ENCODE results near the gene DIP2A.
"Not testable (repeated sequence)": the region's sequence is repeated elsewhere in the genome, so short reads cannot be mapped to it uniquely, and the experiment has no call there.

DIP2A gene

GRCh38 chr21:46438241-46438640 lies 20.4 kb upstream of the DIP2A start:
- intact Hi-C loops (cut with DNase I), result no loop called here
- no peak for DNase-seq

- no peak for DNase-seq
- intact Hi-C loops (cut with DNase I), result no loop called here
Measured at GRCh38 chr21:46439906-46440305, 18.8 kb upstream of the DIP2A start.

- DNase-seq, result no peak
Measured at GRCh38 chr21:46441331-46441730, 17.4 kb upstream of the DIP2A start.

GRCh38 chr21:46441961-46442498 lies 16.7 kb upstream of the DIP2A start:
- intact Hi-C loops (cut with DNase I), result no loop called here
- no peak for DNase-seq

More at GRCh38 chr21:46441331-46441730, 17.4 kb upstream of the DIP2A start:
- intact Hi-C loops (cut with DNase I), result no loop called here

DNA sequence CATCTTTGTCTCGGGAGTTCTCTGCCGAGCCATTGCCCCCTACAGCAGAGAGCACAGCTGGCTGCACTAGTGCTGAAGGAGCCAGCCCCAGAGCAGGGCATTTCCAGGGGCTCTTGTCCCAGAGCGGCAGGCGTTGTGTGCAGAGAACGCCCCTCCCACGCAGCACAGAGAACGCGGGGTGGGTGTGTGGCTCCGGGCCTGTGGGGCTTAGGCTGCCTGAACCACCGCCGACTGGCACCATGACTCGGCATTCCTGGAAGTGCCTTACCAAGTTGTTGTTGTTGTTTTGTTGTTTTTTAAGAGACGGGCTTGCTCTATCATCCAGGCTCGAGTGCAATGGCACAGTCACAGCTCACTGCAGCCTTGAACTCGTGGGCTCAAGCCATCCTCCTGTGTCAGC lies 15.8 kb upstream of the DIP2A start:
- intact Hi-C loops (cut with DNase I), result no loop called here
- peak in 41 of 42 donors; percentile 39 to 88 (median 68) for DNase-seq

DNA sequence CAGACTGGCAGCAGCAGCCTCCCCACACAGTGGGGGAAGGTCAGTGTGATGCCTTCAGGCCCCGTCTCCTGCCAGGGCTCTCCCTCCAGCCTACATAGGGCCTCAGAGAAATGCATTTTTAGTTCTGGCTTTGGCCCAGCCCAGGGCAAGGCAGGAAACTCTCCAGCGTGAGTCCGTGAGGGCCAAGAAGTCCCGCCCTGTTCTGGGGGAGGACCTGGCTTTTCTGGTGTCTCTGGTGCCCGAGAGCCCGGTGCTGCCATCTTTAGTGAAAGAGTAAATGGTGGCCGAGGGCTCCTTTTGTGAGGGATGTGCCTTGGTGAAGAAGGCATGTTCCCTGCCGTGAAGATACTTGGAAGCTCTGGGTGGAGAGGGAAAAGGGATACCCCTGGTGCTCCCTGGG lies 14.8 kb upstream of the DIP2A start:
- no peak for DNase-seq
- intact Hi-C loops (cut with DNase I), result no loop called here

DNA sequence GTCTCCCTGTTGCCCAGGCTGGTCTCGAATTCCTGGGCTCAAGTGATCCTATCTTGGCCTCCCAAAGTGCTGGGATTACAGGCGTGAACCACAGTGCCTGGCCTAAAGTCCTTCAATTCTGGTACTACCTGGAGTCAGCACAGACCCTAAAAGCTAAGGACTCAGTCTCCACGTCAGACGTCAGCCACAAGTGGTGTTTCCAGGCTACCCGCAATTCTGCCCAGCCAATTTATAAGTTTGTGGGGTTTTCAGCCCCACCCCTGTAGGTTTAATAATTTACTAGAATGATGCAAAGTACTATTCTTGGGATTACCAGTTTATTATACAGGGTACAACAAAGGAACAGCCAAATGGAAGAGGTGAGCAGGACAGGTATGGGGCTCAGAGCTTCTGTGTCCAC lies 10.6 kb upstream of the DIP2A start:
- intact Hi-C loops (cut with DNase I), result no loop called here
- DNase-seq, result no peak

DNA sequence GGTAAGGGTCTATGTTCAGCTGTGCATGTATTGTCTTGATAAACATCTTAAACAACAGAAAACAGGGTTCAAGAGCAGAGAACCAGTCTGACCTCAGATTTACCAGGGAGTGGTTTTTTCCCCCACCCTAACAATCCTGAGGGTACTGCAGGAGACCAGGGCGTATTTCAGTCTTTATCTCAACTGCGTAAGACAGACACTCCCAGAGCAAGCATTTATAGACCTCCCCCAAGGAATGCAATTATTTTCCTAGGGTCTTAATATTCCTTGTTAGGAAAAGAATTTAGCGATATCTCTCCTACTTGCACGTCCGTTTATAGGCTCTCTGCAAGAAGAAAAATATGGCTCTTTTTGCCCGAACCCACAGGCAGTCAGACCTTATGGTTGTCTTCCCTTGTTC lies 9.8 kb upstream of the DIP2A start:
- DNase-seq; intact Hi-C loops (cut with DNase I): not testable (repeated sequence)

- intact Hi-C loops (cut with DNase I), result no loop called here
- DNase-seq, result no peak
Measured at GRCh38 chr21:46452710-46453109, 6.0 kb upstream of the DIP2A start.

DNA sequence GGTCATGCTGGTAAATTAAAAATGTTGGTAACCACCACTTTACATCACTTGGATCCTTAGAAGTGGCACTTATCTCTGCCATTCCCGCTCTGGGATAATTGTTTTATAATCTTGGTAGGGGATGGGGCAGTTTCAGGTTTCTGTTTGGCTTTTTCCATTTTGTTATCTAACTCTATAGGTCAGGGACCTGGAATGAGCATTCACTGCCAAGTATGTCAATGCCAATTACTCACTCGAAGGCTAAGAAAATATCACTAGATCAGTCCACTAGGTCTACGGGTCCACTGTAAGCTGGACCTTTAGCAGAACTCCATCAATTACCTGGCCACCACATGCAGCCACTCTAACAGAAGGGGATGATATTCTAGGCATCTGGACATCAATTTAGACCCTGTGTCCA lies 4.5 kb upstream of the DIP2A start:
- DNase-seq, result no peak
- intact Hi-C loops (cut with DNase I), result no loop called here

DNA sequence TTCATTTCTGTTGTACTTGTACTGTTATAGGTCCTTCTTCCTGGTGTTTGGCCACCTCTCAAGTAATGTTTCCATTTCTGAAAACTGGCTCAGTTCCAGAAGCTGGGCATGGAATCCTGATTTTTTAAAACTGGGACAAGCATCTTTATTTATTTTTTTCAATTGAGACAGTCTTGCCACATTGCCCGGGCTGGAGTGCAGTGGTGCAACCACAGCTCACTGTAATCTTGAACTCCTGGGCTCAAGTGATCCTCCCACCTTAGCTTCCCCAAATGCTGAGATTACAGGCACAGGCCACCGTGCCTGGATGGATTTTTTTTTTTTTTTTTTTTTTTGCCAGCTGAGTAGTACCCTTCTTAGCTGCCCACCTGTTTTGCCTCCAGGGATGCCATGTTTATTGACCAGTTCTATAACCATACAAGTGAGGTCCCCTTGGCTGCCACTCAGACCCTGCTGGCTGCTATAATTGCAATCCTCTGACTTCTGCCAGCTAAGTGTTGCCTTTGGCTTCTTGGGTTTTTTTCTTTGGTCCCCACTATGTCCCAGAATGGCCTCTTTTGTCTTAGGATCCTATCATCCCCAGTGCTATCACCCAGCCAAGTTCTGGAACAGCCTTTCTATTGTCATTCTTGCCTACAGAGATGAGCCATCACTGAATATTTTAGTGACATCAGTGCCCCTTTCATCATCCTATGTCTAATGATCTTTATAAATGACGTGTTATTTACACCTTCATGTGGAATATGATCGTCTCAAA lies 3.9 kb upstream of the DIP2A start:
- DNase-seq, result peak in 22 of 42 donors; percentile 27 to 83 (median 52)
- intact Hi-C loops (cut with DNase I), result no loop called here

DNA sequence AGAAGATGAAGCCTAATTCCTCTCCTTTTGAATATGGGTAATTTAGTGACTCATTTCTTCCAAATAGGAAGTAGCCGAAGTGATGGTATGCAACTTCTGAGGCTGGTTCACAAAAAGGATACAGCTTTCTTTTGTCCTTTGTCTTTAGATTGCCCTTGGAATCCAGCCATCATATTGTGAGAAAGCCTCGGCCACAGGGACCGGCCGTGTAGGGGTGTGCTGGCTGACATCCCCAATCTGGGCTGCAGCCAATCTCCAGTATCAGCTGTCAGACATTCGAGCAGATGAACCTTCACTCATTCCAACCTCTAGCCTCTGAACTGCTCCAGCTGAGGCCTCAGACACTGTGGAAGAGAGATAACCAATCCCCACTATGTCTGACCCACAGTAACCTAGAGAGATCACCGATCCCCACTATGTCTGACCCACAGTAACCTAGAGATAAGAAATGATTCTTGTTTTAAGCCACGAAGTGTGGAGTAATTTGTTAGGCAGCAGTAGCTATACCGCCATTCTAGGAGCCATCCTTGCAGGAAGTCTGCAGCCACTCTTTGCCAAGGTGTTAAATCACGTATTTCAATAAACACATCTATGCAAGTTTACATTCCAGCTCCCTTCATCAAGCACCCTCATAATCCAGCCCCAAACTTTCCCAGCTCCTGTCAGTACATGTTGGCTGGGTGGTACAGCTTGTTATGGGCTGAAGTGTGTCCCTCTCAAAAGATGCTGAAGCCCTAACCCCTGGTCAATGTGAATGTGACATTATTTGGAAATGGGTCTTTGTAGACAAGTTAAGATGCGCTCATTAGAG lies 2.9 kb upstream of the DIP2A start:
- DNase-seq, result peak in 36 of 42 donors; percentile 38 to 90 (median 70)
- intact Hi-C loops (cut with DNase I), result no loop called here

DNA sequence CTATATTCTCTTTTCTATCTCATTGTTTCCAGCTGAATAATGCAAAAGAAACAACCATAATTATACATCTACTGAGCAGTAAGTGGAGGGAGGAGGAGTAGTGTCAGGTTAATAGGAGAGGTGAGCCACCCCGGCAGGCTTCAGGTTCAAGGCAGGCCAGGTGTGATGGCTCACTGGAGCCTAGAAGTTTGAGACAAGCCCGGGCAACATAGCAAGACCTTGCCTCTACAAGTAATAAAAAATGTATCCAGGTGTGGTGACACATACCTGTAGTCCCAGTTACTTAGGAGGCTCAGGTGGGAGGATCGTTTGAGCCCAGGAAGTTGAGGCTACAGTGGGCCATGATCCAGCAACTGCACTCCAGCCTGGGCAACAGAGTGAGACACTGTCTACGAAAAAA lies 1.9 kb upstream of the DIP2A start:
- no peak for DNase-seq
- intact Hi-C loops (cut with DNase I), result no loop called here

GRCh38 chr21:46457801-46458314 lies 833 bp upstream of the DIP2A start:
- intact Hi-C loops (cut with DNase I), result no loop called here
- DNase-seq, result peak in 28 of 42 donors; percentile 21 to 65 (median 46)

- intact Hi-C loops (cut with DNase I), result no loop called here
- DNase-seq, result no peak
Measured at GRCh38 chr21:46459024-46459355, 299 bp downstream of the DIP2A start.

DNA sequence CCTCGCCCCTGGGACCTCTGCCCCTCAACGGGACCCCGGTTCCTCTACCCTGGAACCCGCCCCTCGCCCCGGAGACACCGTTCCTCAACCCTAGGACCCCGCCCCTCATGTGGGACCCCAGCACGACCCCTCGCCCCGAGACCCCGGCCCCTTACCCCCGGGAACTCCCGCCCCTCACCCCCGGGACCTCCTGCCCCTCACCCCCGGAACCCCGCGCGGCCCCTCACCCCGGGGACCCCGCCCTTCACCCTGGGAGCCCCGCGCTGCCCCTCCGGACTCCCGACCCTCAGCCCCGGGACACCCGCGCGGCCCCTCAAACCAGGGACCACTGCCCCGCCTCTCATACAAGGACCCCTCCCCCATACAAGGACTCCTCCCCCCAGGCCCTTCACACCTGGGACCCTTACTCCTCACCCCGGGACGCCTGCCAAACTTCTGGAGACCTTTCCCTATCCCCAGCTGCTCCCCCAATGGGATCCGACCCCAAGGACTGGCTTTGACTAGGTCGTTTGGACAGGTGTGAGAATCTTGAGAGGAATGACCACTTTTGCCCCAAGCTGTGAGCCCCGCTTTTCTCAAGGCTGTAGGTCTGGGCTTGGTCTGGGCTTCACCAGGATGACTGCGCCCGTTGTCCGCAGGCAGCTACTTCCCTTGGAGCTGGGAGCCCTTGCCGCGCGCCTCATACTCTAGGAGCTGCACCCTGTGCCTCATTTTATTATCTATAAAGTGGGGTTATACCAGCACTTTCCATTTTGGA lies 843 bp downstream of the DIP2A start:
- peak in 26 of 42 donors; percentile 28 to 76 (median 46) for DNase-seq
- intact Hi-C loops (cut with DNase I), result no loop called here

DNA sequence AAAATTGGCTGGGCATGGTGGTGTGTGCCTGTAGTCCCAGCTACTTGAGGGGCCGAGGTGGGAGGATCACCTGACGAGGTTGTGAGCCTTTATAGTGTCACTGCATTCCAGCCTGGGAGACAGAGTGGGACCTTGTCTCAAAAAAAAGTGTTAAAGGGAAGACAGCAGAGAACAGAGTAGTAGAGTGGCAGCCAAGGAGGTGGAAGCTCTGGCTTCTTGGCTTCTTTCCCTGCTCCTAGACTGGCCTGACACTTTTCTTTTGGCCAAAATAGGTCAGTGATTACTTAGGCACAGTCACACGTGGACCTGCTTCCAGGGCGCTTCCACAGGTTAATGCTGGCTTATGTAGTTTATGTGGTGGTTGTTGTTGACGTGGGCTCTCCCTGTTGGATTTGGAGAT lies 3.2 kb downstream of the DIP2A start:
- intact Hi-C loops (cut with DNase I), result no loop called here
- peak in 1 of 42 donors; percentile 18 for DNase-seq

DNA sequence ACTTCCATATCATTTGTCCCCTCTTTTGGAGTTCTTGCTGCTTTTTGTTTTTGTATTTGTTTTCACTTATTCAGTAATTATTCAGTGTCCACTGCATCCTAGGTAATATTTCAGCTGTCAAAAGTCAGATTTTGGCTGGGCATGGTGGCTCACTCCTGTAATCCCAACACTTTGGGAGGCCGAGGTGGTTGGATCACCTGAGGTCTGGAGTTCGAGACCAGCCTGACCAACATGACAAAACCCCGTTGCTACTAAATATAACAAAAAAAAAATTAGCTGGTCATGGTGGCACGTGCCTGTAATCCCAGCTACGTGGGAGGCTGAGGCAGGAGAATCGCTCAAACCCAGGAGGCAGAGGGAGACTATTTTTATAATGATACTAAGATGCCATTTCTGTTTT lies 6.5 kb downstream of the DIP2A start:
- intact Hi-C loops (cut with DNase I); DNase-seq: not testable (repeated sequence)

DNA sequence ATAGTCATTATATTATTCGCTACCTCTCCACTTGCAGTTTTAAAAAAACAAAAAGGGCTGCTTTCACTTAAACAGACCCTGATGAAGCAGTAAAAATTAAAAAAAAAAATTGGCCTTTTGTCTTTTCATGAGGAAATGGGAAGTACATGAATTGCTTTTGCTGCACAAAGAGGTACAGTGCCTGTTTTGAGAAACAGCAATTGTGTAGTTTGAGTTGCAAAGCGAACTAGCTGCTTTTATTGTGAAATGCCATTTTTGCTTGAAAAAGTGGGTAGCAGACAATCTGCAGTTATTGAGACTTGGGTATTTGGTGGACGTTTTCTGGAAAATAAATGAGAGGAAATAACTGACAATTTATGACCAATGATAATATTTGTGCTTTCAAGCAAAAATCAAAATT lies 7.0 kb downstream of the DIP2A start:
- intact Hi-C loops (cut with DNase I), result no loop called here

More for the DNA sequence above, 7.0 kb downstream of the DIP2A start:
- no peak for DNase-seq
